ENCODE results near the gene SEH1L.
"Not testable (repeated sequence)": the region's sequence is repeated elsewhere in the genome, so short reads cannot be mapped to it uniquely, and the experiment has no call there.

SEH1L gene
- total RNA-seq, result 32.2 to 74.1 (median 58.1) reads per million in 17 experiments

DNA sequence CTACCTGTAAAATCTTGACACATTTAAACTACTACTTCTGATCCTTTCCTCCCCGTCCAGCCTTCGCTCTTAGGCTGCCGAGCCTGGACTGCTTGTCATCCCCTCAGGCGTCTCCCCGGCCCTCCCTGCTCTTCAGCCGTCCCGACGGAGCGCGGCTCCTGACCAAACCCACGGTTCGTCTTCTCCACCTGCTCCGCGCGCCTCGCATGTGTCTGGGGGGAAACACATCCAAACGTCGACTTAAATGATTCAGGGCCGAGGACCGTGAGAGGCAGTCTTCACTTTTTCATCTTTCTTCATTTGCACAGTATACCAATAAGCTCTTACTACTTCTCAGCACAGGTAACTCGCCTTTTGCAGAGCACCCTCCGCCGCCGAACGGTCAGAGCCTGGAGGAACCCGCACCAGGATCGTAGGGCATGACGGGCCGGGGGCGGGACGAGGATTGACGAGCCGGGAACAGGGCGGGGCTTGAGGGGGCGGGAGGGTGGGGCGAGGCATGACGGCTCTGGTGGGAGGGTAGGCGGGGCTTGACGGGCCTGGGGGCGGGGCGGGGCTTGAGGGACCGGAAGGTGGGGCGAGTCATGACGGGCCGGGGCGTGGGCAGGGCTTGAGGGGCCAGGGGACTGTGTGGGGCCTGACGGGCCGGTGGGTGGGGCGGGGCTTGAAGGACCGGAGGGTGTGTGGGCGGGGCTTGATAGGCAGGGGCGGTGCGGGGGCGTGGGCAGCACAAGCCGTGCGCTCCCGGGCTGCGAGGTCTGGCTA lies at the start of gene SEH1L:
Gene SEH1L, plus strand, starts transcription at position 727 of the 765 bp plus-strand sequence. CDS start 111 bp downstream, outside the sequence.
- DNase-seq, result peak; percentile 99 to 100 (median 100)

GRCh38 chr18:12901208-12901607 lies 46.6 kb upstream of the SEH1L start:
- DNase-seq, result not testable (repeated sequence)

DNA sequence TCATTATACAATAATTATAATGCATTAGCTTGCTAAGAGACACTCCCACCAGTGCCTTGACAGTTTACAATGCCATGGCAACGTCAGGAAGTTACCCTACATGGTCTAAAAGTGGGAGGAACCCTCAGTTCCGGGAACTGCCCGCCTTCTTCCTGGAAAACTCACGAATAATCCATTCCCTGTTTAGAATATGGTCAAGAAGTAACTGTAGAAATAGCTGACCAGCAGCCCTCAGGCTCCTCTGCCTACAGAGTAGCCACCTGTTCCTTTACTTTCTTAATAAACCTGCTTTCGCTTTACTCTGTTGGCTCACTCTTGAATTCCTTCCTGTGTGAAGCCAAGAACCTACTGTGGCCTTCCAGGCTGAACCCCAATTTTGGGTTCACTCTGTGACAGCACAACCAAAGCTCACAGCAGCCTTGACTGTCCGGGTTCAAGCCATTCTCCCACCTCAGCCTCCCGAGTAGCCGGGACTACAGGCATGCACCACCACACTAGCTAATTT lies 43.7 kb upstream of the SEH1L start:
- no peak for DNase-seq

- no peak for DNase-seq
Observed at GRCh38 chr18:12906119-12906518, 41.7 kb upstream of the SEH1L start.

DNA sequence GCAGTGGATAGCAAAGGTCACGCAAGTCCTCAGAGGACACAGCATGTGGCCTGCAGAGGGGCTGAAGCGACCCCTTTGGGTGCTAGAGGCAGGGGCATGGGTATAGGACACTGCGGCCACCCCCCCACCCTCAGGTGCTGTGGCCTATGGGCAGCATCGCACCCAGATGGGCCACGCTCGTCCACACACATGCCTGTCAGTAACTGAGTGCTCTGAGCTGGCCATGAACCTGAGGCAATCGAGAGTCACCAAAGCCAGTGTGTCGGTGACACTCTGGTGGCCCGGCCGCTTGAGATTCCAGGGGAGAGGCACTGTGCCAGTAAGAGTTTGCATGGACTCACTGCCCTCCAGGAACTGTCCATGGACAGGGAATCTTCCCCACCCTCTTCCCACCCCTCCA lies 41.0 kb upstream of the SEH1L start:
- DNase-seq, result no peak

GRCh38 chr18:12907258-12907925 lies 40.4 kb upstream of the SEH1L start:
- DNase-seq, result no peak

GRCh38 chr18:12908706-12909105 lies 39.1 kb upstream of the SEH1L start:
- no peak for DNase-seq

GRCh38 chr18:12911025-12911928 lies 36.5 kb upstream of the SEH1L start:
- DNase-seq, result peak; percentile 22 to 72 (median 50)

DNA sequence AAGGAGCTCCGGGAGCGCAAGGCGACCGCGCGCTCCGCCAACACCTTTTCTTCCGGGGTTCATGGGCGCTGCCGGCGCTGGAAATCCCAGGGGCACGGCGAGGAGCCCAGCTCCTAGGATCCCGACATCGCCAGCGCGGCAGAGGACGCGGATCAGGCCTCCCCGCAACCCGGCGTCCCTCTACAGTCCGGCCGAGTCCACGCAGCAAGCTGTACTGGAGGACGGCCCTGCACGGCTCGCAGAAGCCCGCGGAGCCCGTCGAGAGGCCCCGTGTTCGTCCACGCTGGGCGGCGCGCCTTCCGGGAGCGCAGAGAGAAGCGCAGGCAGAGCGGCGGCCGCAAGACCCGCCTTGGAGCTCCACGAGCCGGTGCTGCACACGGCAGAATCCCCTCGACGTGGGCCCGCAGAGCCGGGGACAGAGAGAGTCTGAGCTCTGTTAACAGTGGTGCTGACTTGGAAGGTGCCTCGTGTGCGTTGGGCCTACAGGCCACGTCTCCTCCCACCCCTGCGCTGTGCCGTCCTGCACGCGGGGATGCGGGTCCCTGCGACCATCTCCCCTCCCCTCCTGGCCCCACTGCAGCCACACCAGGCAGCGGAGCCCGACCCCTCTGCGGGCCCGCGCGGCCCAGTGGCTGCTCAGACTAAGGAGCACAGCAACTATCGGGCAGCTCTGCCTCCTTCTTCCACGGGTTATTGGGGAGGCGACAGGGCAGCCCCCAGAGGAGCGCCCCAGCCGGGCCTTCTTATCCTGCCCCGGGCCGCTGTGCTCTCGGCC lies 35.7 kb upstream of the SEH1L start:
- no peak for DNase-seq

DNA sequence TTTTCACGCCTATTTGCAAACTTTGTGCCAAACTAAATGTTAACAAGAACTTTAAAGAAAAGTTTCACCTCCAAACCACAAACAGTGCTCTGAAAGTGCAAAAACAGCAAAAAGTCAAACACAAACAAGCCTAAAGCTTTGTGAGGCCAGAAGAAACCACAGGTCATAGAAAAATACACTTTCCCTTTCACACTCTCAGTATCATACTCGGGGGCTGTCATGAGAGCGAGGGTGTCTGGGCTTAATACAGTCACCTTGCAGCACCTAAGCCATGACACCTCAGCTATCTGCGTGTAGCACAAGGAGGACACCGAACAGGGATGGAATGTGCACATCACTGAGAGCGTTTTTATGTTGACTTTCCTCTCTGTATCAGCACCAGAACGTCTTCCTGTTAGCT lies 26.6 kb upstream of the SEH1L start:
- DNase-seq, result no peak

GRCh38 chr18:12922266-12922665 lies 25.5 kb upstream of the SEH1L start:
- no peak for DNase-seq

GRCh38 chr18:12924616-12925015 lies 23.2 kb upstream of the SEH1L start:
- no peak for DNase-seq

DNA sequence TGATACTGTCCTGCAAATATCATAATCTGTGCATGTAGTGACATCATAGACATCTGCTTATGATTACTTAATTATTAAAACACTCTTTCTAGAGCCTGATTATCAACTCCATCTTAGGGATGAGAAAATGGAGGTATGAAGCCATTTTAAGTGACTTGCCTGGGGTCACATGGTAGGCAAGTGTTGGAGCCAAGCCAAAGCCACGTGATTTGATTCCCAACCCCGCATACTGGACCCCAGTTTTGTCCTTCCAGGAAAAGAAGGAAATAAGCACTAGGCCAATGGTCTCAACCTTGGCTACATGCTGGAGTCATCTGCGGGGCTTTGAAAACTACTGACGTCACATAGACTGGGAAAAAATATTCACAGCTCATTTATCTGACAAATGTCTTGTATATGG lies 19.6 kb upstream of the SEH1L start:
- no peak for DNase-seq

DNA sequence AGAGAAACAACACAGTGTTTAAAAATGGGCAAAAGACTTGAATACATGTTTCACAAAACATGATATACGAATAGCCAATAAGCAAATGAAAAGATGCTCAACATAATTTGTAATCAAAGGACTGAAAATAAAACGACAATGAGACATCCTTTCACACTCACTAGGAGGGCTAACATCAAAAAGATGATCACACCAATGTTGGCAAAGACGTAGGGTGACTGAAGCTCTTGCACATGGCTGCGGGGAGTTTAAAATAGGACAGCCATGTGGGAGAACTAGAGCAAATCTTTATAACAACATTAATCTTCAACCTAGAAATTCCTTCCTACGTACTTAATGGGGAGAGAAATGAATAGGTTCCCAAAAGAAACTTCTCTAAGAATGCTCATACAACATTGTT lies 19.2 kb upstream of the SEH1L start:
- DNase-seq, result no peak

DNA sequence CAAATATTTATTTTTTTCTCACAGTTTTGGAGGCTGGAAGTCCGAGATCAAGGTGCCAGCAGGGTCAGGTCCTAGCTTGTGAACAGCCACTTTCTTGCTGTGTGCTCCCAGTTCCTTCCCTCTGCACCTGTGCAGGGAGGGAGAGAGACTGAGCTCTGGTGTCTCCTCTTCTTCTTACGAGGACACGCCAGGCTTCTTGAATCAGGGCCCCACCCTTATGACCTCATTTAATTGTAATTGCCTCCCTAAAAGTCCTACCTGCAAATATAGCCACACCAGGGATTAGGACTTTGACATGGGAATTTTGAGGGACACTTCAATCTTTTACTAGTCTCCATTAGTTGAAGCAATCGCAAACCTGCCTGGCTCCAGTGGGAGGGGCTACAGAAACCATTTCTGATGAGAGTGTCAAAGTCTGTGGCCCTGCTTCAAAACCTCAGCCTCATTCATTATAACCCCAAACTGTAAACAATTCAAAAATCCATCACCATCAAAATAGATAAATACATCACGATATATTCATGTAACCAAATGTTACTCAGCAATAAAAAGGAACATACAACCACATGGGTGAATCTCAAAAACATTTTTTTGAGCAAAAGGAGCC lies 18.2 kb upstream of the SEH1L start:
- no peak for DNase-seq

GRCh38 chr18:12930376-12930775 lies 17.4 kb upstream of the SEH1L start:
- DNase-seq, result no peak

DNA sequence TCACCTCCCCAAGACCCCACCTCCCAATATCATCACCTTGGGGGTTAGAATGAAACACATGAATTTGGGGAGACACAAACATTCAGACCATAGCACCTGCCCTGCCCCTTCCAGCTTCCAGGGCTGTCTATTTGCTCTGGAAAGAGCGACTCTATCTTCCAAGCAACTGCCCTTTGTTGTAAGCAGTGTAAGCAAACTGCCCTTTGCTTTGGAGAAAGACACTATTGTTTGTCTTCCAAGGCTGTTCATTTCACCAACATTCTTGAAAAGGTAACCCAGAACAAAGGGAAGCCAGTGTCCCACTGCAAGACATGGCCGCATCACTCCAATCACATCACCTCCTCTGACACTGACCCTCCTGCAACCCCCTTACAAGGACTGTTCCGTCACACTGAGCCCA lies 16.9 kb upstream of the SEH1L start:
- no peak for DNase-seq

- no peak for DNase-seq
Observed at GRCh38 chr18:12933327-12933726, 14.5 kb upstream of the SEH1L start.

GRCh38 chr18:12934454-12935071 lies 13.2 kb upstream of the SEH1L start:
- peak; percentile 83 to 90 (median 88) for DNase-seq

- DNase-seq, result no peak
Observed at GRCh38 chr18:12939162-12939561, 8.6 kb upstream of the SEH1L start.

DNA sequence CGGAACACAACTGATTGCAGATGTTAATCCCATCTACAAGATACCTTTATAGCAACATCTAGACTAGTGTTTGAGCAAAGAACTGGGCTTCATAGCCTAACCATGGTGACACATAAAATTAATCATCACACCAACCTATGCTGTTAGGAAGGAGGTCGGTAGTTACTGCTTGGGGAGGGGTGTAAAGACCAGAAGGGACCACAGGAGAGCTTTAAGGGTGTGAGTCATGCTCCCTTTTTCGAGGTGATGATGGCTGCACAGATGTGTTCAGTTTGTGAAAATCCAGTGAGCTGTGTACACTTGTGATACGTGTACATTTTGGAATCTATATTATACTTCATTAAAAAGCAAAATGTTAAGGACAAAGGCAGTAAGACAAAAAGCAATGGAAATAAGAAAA lies 4.6 kb upstream of the SEH1L start:
- DNase-seq, result no peak
